Renal pelvis (tissue), 4 donors: ENCODE measurements around the gene MIA. TPM values are rescaled to one million over a fixed set of nuclear protein-coding genes. Genes with fewer than 3 reads are reported as not detected.
"Not testable (repeated sequence)": the region's sequence is repeated elsewhere in the genome, so short reads cannot be mapped to it uniquely, and the experiment has no call there.

Source experiments
- DNase-seq: peaks from one replicate; pipeline ENCODE4 v3.0.0-alpha.2; 2013
- polyA plus RNA-seq, 3 donors: library from polyadenylated mRNA; unstranded; fragments of 120-200 nt; gene quantifications; one replicate each; pipeline ENCODE4 v1.2.1, GENCODE V29; 2013; ENCODE audit not compliant: insufficient read length in 3 of 3

Gene MIA
- polyA plus RNA-seq, 3 donors, result 0.30 to 5.0 (median 2.5) TPM

DNA sequence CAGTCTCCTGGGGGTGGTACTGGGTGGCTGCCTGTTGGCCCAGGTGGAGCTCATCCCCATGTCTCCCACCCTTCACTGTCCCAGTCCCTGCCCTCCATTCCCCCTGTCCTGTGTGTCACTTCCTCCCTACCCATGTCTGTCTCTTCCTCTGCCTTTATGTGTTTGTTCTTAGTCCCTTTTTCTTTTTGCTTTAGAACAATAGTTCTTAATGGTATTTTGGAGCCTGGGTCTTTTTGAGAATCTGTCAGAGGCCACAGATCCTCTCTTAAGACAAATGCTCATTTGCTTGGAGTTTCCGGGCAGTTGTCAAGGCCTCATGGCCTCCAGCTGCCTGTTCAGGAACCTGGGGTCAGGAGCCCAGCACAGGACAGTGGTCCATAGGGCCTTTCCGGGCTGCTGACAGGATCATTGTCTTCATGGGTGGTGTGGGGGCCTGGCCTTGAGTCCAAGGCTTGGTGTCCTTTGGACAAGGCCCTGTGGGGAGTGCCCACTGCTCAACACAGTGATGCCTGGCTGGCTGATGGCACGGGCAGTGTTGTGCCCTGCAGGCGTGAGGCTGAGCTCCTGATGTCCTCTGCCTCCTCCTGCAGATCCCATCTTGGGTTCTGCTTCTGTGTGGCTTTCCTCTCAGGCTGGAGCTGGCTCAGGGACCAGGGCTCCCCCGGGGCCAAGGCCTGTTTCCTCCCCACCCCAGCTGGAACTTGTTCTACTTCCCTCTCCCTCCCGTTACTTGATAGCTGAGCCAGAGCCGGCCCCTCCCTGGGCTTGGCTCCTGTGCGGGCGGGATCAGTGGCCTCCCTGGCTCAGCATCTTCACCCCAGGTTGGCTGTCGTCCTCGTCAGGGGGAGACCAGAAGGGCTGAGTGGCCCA is 27.2 kb downstream of the MIA start:
- DNase-seq, result no peak

DNA sequence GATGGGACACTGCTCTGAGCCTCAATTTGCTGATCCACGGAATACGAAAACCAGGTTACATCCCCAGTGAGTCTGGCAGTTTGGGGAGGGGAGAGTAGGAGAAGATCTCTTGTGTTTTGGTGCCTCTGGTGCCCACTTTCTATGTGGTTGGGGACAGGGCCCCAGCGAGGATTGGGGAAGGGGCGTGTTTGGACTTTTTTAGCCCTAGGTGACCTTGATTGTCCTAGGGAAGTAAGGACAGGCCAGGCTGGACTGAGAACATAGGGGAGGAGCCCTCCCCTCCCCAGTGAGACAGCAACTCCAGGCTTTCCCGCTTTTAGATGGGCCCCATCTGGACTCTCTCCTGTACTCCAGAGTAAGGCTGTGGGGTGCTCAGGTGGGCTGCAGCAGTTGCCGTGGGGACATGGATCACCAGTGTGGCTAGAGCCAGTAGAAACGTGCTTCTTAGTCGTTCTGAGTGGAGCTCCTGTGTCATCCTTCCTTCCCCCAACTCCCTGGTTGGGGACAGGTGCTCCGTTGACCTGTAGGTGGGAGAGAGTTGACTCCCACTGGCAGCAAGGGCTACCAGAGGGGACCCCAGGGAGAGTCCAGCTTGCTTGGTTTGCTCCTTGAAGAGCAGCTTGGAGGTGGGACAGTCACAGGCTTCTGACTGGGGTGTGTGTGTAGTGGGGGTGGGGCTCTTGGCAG is 28.0 kb downstream of the MIA start:
- no peak for DNase-seq

DNA sequence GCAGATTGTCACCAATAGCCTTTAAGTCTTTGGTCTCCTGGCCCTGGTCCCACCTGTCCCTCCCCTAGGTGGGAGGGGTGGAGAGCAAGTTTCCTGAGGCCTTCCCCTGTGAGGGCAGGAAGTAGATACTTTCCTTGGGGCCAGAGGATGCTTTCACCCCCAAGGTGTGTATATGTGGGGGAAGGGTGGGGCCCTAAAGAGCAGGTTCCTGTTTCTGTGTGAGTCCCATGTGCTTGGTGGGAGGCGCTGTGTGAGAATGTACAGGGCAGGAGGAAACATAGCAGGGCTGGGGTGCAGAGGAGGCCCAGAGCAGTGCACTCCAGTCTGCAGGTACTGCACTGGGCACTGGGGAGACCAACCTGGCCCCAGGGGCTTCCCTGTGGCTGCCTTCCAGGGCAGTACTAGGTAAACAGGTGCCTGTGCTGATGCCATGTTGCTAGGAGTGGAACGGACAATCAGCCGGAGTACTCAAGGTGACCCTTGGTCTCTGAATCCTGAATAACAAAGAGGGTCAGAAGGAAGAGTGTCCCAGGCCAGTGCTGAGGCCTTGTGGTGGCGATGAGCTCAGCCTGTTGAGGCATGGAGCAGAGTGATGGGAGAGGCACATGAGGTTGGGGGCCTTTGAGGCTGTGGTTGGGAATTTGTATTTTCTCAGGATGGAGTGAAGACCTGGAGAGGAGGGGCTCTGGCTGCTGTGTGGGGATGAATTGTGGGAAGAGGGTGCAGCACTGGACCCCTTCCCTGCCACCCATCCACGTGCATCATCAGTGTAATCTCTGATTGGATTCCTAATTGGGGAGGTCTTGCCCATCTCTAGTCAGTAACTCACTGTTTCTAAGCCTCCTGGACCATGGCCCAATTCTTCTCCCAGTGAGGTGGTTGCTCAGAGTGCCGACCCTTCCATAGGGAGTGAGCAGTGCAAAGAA is 28.8 kb downstream of the MIA start:
- DNase-seq, result no peak

DNA sequence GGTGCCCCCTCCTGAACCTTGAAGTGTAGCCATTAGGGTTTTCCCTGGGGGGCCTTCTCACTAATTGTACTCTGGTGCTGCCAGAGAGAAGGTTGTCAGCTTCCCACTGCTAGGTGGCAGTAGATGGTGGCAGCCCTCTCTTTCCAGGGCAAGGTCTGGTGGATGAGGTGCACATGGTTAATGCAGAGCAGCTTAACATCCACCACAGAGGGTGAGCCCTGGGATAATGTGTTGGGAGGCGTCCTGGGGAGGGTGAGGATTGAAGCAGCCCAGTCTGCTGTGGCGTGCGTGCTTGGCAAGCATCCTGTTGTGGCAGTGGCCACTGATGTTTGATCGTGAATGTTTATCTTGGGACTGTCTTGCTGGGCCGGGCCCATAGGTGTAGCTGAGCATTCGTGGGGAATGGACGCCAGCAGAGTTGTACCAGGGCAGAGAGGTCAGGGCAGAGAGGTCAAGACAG is 29.5 kb downstream of the MIA start:
- DNase-seq, result no peak

DNA sequence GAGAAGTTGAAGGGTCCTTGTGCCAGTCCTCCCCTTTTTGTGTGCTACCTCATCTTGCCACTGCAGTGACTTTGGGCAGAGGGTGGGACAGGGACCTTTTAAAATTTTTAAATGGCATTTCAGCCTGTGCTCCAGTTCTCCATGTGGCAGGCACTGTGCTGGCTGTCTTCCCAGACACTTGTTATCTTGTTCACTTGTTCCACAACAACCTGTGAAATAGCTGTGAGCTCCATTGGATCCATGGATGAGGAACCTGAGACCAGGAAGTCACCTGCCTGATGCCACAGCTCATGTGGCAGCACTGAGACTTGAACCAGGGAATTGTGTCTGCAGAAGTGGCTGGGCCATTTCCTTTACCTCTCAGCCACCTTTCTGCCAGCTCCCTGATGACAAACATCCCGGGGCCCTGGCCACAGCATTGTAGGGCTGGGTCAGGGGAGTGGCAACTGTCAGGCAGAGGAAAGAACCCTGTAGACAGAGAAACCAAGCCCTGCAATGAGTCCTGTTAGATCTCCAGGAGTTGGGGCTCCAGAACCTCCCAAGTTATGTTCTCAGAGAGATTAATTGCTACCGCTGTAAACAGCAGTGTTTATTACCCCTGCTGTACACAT is 30.0 kb downstream of the MIA start:
- no peak for DNase-seq

DNA sequence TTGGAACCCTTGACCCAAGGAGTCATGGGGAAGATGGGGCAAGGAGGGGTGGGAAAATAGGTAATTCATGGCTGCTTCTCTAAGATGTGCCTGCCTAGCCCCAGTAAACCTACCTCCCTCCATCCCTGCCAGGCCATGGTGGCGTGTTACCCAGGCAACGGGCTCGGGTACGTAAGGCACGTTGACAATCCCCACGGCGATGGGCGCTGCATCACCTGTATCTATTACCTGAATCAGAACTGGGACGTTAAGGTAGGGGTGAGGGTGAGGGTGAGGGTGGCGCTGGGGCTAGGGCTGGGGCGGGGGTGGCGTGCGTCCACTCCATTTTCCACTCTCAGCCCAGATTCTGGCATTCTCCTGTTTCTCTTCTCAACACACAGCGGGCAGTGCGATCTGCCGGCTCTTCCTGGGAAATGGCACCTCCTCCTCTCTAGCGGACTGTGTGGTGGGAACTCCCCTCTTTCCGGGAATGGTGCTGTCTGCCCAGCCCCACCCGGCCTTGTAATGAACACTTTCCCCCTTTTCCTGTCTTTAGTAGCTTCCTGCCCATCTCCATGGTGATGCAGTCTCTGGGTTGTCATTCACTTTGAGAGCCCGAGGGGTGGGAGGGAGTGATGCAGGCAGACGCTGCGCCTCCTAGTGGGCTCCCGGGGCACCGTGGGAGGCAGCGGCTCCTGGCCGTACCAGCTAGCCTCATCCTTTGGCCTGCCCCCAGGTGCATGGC is 31.3 kb downstream of the MIA start:
- DNase-seq, result peak; percentile 96

DNA sequence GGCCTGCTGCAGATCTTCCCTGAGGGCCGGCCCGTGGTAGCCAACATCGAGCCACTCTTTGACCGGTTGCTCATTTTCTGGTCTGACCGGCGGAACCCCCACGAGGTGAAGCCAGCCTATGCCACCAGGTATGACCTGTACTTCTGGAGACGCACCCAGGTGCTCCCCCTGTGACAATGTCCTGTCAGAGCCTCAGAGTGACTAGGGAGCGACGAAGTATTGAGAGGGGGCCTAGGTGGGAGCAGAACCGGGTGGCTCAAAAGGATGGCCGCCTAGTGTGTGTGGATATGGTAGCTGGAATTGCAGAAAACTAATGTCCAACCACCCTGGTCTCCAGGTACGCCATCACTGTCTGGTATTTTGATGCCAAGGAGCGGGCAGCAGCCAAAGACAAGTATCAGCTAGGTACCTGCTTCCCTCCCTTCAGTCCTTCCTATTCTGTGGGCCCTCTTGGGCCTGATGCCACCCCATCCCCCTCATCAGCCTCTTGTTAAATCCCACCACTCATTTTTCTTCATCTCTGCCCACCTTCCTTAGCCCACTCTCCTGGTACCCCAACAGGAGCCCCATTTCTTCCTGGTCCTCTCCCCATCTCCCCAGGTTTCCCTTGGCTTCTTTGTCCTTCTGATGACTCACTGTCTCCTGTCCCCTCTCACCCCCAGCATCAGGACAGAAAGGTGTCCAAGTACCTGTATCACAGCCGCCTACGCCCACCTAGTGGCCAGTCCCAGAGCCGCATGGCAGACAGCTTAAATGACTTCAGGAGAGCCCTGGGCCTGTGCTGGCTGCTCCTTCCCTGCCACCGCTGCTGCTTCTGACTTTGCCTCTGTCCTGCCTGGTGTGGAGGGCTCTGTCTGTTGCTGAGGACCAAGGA is 32.1 kb downstream of the MIA start:
- DNase-seq, result no peak

DNA sequence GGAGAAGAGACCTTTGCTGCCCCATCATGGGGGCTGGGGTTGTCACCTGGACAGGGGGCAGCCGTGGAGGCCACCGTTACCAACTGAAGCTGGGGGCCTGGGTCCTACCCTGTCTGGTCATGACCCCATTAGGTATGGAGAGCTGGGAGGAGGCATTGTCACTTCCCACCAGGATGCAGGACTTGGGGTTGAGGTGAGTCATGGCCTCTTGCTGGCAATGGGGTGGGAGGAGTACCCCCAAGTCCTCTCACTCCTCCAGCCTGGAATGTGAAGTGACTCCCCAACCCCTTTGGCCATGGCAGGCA is 32.7 kb downstream of the MIA start:
- DNase-seq, result no peak

DNA sequence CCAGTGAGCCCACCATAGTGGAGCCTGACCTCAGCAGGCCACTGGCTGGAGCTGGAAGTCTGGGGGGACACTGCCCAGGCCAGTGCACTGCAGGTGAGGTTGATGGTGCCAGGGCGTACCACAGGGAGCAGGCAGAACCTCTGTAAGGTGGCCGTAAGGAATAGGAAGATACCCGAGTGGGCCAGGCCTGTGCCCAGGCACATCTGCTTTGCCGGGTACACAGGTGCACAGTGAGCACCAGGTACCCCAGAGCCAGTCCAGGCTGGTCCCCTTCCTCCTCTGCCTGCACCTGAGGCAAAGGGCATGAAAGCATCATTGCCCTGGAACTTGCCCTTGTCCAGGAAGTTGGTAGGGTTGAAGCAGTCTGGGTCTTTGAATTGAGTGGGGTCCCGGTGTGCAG is 33.2 kb downstream of the MIA start:
- DNase-seq, result no peak

DNA sequence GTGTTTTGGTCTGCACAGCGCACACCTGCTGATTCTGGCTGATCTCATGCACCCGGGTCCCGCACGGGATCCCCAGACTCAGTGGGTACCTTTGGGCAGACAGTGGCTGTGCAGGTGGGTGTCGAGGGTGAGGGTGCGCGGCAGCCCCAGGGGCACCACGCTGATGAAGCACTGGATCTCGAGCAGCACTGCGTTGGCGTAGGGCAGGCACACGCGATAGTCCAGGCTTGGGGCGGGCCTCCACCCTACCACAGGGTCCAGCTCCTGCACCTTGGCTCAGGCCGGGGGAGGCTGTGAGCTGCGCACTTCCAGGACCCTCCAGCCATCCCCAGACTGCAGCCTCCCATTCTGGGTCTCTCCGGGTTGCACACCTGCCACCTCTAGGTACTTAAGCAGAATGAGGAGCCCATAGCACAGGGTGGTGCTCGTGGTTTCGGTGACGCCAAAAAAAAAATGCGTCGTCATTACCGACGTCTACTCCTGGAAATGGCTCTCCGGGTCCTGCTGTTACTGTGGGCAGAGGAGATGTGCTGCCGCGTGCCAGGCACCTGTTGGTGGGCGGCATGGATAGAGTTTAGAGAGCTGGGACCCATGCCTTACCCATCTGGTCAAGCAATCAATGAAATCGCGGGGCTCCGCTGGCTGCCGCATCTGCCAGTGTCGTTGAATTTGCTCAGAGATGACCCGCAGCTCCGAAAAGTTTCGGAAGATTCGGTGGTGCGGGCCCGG is 34.2 kb downstream of the MIA start:
- DNase-seq, result no peak

DNA sequence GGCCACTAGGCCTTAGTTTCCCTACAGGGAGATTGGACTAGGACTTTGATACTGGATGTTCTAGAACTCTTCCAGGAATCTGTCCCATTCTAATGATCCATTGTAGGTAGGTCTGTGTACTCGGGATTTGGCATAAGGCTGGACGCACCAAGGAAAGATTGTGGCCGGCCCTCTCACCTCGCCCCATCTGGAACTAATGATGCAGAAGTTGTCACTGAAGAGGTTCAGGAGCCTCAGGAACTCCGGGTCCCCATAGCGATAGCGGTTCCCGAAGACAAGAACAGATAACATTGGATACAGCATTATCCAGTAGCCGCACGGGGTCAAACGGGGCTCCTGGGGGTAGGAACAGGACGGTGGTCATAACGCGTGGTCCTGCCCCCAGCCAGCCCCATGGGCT is 34.8 kb downstream of the MIA start:
- no peak for DNase-seq

DNA sequence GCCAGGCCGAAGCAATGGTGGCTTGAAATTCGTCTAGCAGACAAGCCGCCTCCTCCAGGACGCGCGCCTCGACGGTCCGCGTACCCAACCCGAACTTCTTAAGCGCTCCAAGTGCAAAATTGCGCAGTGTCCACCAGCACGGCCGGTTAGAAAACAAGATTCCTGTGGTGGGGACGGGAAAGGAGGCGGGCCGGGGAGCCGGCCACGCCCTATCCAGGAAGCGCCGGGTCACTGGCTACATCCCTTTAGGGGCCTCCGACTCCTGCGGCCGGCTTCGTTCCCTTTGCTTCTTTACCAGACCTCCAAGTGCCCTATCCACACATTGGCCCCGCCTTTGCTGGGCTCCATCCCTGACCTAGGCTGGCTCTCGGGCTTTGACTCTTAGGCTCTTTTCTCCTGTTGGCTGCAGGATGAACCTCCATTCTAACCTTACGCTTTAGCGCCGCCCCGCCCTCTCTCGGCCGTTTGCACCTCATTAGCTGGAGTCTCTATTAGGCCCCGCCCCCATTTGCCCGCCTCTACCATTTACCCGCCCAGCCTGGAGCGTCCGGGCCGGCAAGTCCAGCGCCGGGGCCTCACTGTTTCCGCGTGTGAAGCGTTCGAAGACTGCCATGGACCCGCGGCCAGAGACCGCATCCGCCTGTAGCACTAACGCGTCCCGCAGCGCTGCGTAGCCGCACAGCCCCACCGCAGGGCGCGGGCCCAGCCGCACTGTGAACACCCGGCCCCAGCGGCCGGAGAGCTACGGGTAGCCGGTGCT is 35.5 kb downstream of the MIA start:
- DNase-seq, result peak; percentile 65

DNA sequence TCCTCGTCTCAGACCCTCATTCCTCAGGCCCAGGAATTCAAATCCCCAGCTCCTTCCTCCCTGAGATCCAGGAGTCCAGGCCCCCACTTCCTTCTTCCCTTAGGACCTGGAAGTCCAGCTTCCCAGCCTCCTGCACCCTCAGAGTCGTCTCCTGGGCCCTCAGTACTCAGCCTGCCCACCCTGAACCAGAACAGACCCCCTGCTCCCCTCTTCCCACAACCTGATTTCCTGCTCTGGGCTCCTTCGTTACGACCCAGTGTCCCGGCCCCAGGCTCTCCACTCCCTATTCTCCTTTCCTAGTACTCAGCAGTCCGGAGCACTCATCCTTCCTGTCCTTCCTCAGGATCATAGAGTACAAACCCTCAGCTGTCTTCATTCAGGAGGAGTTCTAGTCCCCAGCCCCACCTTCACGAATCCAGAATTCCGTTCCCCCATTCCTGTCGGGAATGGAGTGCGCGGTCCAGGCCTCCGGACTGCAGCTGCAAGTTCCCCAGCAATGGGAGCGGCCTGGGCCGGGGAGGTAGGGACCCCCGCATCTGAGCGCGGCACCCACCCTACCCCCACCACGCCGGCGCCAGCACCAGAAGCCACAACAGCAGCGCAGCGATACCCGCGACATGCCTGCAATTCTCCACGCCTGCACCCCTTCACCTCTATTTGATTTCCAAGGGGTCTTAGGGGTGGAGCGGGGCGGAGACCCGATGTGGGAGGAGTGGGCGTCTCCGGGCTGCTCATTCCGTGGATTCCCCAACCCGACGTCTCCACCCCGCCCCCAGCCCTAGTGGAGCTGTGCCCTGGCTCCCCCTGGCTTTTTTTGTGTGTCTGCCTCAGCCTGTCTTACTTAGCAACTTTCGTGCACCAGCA is 36.4 kb downstream of the MIA start:
- no peak for DNase-seq

DNA sequence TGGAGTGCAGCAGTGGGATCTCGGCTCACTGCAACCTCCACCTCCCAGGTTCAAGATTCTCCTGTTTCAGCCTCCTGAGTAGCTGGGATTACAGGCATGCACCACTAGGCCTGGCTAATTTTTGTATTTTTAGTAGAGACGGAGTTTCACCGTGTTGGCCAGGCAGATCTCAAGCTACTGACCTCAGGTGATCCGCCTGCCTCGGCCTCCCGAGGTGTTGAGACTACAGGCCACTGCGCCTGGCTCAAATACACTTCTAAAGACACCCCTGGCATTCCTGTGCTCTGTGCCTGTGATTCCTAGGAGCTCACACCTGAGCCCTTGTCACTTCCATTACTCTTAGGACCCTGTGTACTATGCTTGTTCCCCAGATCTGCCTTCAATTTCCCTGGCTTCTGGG is 37.2 kb downstream of the MIA start:
- DNase-seq, result not testable (repeated sequence)

DNA sequence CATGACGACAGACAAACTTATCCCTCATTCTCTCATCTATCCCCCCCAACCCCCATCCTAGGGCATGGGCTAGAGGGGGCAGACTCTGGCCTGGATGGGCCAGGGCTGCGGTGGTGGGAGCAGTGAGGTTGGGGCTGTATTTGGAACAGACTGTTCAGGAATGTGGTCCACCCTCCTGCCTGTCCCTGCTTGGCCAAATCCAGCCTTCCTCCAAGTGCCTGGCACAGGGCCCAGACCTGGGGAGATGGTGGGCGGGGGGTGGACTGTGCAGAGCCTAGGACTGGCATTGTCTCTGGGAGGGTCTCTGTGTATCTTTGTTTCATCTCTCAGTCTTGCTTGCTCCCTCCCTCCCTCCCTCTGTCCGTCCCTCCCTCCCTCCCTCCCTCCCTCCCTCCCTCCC is 37.9 kb downstream of the MIA start:
- DNase-seq, result no peak

DNA sequence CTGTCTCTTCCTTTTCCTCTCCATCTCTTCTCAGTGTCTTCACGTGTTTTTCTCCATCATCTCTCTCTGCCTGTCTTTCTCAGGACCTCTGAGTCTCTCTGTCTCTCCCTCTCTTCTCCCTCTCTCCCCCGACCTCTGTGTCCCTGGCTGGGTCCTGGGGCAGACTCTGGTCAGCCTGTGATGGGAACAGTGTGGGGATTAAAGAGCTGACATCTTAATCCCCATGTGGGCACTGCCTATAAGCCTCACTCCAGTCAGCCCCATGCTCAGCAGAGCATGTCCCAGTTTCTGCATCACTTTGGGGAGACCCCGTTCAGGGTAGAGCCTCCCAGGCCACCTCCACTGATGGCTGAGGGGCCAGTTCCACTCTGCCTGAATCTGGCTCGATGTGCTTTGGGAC is 39.9 kb downstream of the MIA start:
- no peak for DNase-seq

DNA sequence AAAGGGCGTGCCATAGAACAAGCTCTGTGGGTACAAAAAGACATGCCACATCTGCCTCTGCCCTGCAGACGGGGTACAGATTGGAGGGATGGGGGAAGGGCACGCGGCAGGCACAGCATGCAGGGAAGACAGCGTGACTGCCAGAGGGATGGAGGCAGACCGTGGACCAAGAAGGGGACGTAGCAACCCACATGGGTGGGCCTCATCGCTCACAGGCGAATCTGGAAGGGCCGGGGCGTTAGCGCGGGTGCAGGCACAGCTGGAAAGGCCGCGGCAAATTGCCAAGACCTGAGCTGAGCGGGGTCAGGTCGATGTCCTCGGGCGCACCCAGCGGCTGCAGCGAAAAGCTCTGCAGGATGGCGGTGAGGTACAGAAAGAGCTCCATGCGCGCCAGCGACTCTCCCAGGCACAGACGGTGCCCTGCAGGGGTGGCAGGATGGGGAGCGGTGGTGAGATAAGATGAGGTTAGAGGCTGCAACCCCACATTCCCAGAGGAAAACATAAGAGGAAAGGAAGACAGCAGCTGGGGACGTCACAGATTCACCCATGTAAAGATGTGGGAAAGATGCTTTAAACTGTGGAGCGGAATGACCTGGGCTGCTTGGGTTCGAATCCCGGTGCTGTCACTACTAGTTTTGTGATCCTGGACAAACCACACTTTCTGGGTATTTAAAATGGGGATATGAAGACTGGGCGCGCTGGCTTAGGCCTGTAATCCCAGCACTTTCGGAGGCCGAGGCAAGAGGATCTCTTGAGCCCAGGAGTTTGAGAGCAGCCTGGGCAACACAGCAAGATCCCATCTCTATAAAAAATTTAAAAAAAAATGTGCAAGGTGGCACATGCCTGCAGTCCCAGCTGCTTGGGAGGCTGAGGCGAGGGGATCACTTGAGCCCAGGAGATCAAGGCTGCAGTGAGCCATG is 43.4 kb downstream of the MIA start:
- DNase-seq, result not testable (repeated sequence)
